ENCODE results near the gene DGKG. TPM values are rescaled to one million over a fixed set of nuclear protein-coding genes. Genes with fewer than 3 reads are reported as not detected.

Gene DGKG
- total and polyA plus RNA-seq, 2 of the 8 experiments (the other 6 are each of a cell fraction or from before 2014, with no cell fraction given): 0.30 to 0.48 TPM

GRCh38 chr3:186108106-186108940, 253.7 kb downstream of the DGKG start:
- Histone ChIP-seq H2AFZ (ENCODE audit: low read length) (no peak overlapping the region), H3K14ac (ENCODE audit: insufficient read length) (no peak overlapping the region), H2BK15ac (ENCODE audit: low read length) (no peak overlapping the region; the same call in 1 of the 2 replicates), H4K8ac (ENCODE audit: extremely low read depth, insufficient read depth, low read length) (peak overlapping the region; percentile 61; the same call in 1 of the 2 replicates), H3K4me2 (ENCODE audit: insufficient read depth in 1 of 2, low read depth in 2 of 2, low read length in 2 of 2) (peak overlapping the region; percentile 74 to 88), H3K56ac (replicated peaks; ENCODE audit: insufficient read length, low read depth, low read length) (peak overlapping the region; percentile 47), H3K4me1 (replicated peaks in 1 of 4; ENCODE audit: control insufficient read depth in 3 of 4, insufficient read depth in 4 of 4, low read length in 3 of 4) (peaks cover 0 to 11% (median 7%) of the 10 kb centered on the region in 4 experiments; a peak in 6 of 7 replicates), H3K79me1 (ENCODE audit: low read depth, low read length) (no peaks in the 10 kb centered on the region), H3K23me2 (ENCODE audit: low read depth, low read length) (peaks cover 16% of the 10 kb centered on the region), H3K27me3 (replicated peaks in 1 of 4; ENCODE audit: control insufficient read depth in 3 of 4, extremely low read depth in 1 of 4, insufficient read depth in 3 of 4, low read length in 3 of 4) (peaks cover 29 to 60% (median 45%) of the 10 kb centered on the region in 4 experiments), H3K9ac (replicated peaks in 1 of 4; ENCODE audit: extremely low read depth in 1 of 4, low read depth in 3 of 4, low read length in 3 of 4) (peak overlapping the region; percentile 54 to 68 (median 62); a peak in 6 of 7 replicates), H2AK5ac (ENCODE audit: low read depth, low read length) (no peak overlapping the region), H3K79me2 (ENCODE audit: control insufficient read depth in 1 of 2, insufficient read depth in 2 of 2, low read length in 2 of 2) (peaks cover 0 to 21% of the 10 kb centered on the region in 2 experiments; a peak in 2 of 4 replicates), H2BK12ac (ENCODE audit: low read depth, low read length) (no peak overlapping the region), H4K20me1 (replicated peaks in 1 of 2; ENCODE audit: control insufficient read depth in 1 of 2, insufficient read depth in 2 of 2, low read length in 2 of 2) (peaks cover 0 to 6% of the 10 kb centered on the region in 2 experiments), H3K27ac (ENCODE audit: low read depth, low read length) (no peak overlapping the region), H3K18ac (ENCODE audit: extremely low read depth, low read length) (no peak overlapping the region; the same call in 1 of the 2 replicates), H3K36me3 (ENCODE audit: control insufficient read depth in 2 of 4, insufficient read depth in 4 of 4, low read length in 3 of 4) (no peaks in the 10 kb centered on the region; a peak in 2 of 8 replicates), H3K9me3 (ENCODE audit: insufficient read depth in 2 of 2, low read depth in 1 of 2, low read length in 1 of 2) (no peaks in the 10 kb centered on the region), H3K4me3 (ENCODE audit: extremely low read depth in 1 of 4, insufficient read depth in 2 of 4, low read depth in 3 of 4, low read length in 4 of 4) (peak overlapping the region; percentile 37 to 87 (median 74)), H2BK20ac (ENCODE audit: low read length) (no peak overlapping the region), H3K4ac (replicated peaks; ENCODE audit: insufficient read length, low read depth, low read length) (no peak overlapping the region), H4K5ac (ENCODE audit: insufficient read length, low read depth, low read length) (no peak overlapping the region), H2BK120ac (replicated peaks; ENCODE audit: low read depth, low read length) (no peak overlapping the region), H3K23ac (ENCODE audit: insufficient read length) (no peak overlapping the region), H4K91ac (replicated peaks; ENCODE audit: insufficient read length, low read length) (no peak overlapping the region), H2BK5ac (ENCODE audit: low read depth, low read length) (peak overlapping the region; percentile 24; the same call in 1 of the 2 replicates)
- ChIA-PET CTCF (ENCODE audit: partially characterized antibody) (interaction anchor here (0.8 to 1.0 kb wide), 2 partner anchors 102 to 134 kb away, joined by 3 to 4 read pairs; no protein-coding TSS in a partner anchor), POLR2A (ENCODE audit: partially characterized antibody) (interaction anchor here (0.7 to 4.0 kb wide), 17 partner anchors 11 to 171 kb away, joined by 3 to 56 read pairs (median 5); no protein-coding TSS in a partner anchor)
- DNase-seq (ENCODE audit: low read depth in 1 of 2, low spot score in 2 of 2) (peak in 1 of 2 experiments; percentile 76), FAIRE-seq (no peak)
- WGBS, 2 experiments (ENCODE audit: extremely low coverage in 1 of 2, insufficient coverage in 1 of 2, insufficient read length in 1 of 2, insufficient replicate concordance in 2 of 2, low coverage in 1 of 2, low lambda C conversion rate in 2 of 2, missing lambda C conversion rate in 1 of 2): 1% methylated on average over 52 of the region's 69 CpGs; no CpG with 5 or more reads in 1 of the 2 experiments
- no peak for TF ChIP-seq BCL11A (IDR thresholded peaks at IDR 0.05; ENCODE audit: low read depth in 2 of 2, low read length in 2 of 2)
- no peak for TF ChIP-seq POLR2AphosphoS5 (IDR thresholded peaks at IDR 0.05; ENCODE audit: low read depth, low read length)
- TF ChIP-seq, protein P1, sequence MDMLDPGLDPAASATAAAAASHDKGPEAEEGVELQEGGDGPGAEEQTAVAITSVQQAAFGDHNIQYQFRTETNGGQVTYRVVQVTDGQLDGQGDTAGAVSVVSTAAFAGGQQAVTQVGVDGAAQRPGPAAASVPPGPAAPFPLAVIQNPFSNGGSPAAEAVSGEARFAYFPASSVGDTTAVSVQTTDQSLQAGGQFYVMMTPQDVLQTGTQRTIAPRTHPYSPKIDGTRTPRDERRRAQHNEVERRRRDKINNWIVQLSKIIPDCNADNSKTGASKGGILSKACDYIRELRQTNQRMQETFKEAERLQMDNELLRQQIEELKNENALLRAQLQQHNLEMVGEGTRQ (IDR thresholded peaks at IDR 0.05; ENCODE audit: low read length): no peak
- TF ChIP-seq JUND (IDR thresholded peaks at IDR 0.05; ENCODE audit: low read length): no peak
- peak; percentile 3 for TF ChIP-seq ASH2L (IDR thresholded peaks at IDR 0.05; ENCODE audit: low read length)
- no peak for TF ChIP-seq NRF1 (IDR thresholded peaks at IDR 0.05; ENCODE audit: low read depth, low read length)
- peak; percentile 33 for TF ChIP-seq KDM4A (IDR thresholded peaks at IDR 0.05; ENCODE audit: low read depth, low read length, severe bottlenecking)
- no peak for TF ChIP-seq SIRT6 (IDR thresholded peaks at IDR 0.05; ENCODE audit: low read length)
- no peak for TF ChIP-seq CBX5 (IDR thresholded peaks at IDR 0.05; ENCODE audit: low read depth, low read length)
- 0 out of 2 replicates have a peak, but pooled peaks have one; percentile 29 for TF ChIP-seq BACH1 (IDR thresholded peaks at IDR 0.05; ENCODE audit: low read length)
- TF ChIP-seq GABPA (IDR thresholded peaks at IDR 0.05; ENCODE audit: borderline replicate concordance, insufficient read depth, low read length): no peak
